HG03108 (cell line): ENCODE measurements around the gene LONRF2.
"Not testable (repeated sequence)": the region's sequence is repeated elsewhere in the genome, so short reads cannot be mapped to it uniquely, and the experiment has no call there.

Experiments used
- ATAC-seq: cut with Tn5 transposase; IDR thresholded peaks from one replicate; pipeline ENCODE4 v1.9.1; 2021; ENCODE audit warnings: moderate library complexity; ENCODE audit not compliant: unreplicated experiment

The LONRF2 gene

DNA sequence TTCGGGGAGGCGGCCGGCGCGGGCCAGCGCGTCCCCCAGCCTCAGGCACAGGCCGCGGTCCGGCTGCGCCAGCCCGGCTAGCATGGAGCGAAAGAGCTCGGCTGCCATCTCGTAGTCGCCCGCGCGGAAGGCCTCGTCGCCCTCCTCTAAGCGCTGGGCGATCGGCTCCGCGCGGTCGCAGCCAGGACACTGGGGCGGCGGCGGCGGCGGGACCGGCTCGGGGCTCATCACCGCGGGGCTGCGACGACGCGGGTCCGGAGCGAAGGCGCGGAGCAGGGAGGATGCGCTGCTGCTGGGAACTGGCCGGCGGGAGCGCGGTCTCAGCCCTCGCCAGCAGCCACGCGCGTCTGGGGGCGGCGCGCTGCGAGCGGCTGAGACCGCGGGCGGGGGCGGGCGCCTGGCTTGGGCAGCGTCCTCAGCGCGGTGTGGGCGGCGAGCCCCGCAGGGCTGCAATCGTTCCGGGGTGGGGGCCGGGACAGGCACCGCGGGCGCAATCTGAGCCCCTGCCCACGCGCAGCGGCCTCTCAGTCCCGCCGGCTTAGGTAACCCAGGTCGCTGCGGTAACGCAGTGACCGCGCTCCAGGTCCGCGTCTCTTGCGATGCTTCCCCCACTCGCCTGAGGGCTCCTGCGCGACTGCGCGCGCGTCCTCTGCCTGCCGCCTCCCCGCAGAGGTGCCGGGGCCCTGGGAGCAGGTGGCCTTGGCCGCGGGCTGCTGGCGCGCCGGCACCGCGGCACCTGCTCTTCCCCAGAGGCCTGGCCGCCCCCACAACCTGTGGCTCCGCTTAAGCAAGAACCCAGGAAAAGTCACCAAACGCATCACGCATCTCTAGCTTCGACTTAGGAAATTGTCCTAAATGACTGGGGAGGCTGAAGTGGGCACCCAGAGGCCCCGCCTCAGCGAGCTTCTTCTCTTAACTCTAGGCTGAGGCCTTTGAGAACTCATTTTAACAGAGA is at the start of gene LONRF2:
Gene LONRF2 (minus strand): TSS at position 636 of the 955 bp plus-strand sequence. CDS start 408 bp downstream, at position 228.
- ATAC-seq = no peak

DNA sequence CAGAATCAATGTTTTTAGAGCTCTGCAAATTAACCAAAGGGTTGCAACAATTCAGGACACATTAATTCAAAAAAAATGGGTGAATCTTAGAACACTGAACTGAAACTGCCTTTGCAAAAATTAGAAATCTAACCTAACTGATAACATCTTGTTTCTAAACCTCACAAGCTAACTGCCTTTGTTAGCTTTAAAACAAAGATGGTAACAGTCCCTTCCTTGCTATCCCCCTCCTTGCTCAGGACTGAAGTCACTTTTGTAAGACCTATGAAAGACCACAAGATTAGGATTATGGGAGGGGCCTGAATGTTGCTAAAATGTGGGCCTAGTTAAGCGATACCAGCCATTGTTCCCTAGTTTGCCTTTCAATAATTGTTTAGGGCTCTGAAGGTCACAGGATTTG is 44.9 kb upstream of the LONRF2 start:
- no peak for ATAC-seq

DNA sequence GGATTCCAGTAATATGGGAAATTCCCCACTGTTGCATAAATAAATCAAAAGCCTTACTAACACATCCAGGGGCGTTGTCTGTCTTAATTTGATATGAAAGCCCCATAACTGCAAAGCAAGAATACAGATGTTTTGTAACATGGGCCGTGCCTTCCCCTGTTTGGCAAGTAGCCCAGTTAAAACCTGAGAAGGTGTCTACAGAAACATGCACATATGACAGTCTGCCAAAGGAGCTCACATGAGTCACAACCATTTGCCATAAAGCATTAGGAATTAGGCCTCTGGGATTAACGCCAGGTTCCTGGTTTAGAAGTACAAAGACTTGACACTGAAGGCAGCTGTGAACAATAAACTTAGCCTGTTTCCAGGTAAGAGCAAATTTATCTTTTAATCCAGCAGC is 43.1 kb upstream of the LONRF2 start:
- ATAC-seq = no peak

DNA sequence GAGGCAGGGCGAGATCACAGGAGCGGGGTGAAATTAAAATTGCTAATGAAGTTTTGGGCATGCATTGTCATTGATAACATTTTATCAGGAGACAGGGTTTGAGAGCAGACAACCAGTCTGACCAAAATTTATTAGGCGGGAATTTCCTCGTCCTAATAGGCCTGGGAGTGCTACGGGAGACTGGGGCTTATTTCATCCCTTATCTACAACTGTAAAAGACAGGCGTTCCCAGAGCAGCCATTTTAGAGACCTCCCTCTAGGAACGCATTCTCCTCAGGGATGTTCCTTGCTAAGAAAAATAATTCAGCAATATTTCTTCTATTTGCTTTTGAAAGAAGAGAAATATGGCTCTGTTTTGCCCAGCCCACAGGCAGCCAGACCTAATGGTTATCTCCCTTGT is 40.0 kb upstream of the LONRF2 start:
- ATAC-seq = not testable (repeated sequence)

DNA sequence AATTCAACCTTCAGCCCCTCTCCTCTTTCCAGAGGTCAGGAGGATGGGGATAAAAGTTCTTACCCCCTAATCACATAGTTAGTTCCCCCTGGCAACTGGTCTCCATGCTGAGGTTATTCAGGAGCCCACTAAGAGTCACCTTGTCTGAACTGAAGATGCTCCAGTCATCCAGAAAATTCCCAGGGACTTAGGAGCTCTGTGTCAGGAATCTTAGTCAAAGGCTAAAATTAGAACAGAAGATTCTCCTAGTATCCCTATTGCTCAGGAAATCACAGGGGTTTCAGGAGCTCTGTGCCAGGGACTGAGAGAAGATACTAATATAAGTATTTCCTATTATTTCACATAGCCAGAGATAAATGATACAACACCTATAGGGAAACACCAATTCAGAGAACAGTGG is 37.3 kb upstream of the LONRF2 start:
- ATAC-seq = no peak

DNA sequence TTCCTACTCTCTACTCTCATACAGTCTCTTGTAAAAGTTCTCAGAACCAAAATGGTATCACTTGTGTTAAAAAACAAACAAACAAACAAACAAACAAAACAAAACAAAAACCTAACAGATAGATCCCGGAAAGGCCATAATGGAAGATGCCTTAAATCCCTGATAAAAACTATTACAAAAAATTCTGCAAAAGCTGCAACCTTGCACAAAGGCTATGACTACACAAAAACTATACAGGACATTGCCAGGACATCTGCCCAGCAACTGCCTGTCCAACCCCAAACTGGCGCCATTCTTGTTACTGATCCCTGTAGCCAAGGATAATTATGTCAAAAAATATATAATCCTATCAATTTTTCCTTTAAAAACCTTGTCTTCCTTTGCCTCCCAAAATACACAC is 36.3 kb upstream of the LONRF2 start:
- ATAC-seq = no peak

DNA sequence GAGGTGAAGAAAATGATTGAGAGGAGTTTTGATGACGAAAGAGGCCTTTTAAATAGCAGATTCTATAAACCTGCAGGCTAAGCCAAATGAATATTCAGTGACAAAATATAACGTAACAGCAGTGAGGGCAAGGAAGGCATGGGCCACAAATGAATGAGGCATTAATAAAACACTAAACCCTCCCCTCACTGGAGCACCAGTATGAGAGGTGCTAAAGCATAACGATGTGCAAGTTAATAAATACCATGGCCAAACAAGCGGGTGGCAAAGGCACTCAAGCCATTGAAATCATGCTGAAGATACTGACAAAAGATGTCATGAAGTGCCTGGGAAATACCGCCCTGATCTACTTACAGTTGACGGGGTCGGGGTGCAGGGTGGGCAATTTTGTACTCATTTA is 30.2 kb upstream of the LONRF2 start:
- ATAC-seq = no peak

DNA sequence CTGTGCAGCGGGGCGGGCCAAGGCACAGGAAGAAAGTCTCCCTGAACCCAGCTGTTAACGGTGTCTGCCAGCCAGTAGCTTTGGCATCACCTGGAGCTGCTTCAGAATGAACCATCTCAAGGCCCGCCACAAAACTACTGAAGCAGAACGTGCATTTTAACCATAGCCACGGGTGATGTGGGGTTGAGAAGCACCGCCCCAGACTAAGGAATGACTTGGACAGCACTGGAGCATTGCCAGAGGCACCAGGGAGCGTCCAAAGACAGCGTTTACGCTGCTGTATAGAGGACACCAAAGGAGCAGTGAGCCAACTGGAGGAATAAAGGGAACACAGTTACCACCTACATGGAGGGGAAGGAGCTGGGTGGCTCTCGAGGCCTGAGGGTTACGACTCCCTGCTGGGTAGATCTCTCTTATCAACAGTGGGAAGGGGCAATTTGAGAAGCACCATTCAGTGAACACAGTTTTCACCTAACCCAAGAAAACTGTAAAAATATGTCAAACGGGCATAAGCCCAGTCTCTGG is 28.4 kb upstream of the LONRF2 start:
- no peak for ATAC-seq

DNA sequence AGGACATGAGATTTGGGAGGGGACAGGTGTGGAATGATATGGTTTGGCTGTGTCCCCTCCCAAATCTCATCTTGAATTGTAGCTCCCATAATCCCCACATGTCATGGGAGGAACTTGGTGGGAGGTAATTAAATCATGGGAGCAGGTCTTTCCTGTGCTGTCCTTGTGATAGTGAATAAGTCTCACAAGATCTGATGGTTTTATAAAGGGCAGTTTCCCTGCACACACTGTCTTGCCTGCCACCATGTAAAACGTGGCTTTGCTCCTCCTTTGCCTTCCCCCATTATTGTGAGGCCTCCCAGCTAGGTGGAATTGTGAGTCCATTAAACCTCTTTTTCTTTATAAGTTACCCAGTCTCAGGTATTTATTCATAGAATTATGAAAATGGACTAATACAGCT is 22.8 kb upstream of the LONRF2 start:
- not testable (repeated sequence) for ATAC-seq

DNA sequence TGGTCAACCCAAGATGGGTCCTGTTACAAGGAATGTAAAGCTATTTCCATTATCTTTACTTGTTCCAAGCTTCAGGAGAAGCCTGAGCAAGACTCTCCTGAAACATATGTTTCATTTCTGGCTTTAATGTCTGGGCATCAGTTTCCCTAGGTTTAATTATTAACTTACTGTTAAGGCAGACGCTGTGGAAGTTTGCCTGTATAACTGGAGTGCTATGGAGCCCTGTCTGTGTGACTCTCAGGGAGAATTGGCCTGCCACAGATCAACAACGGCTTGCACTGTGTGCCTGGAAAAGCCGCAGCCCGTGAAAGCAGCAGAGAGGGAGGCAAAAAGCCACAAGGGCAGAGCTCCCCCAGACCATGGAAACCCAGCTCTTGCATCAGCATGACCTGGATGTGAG is 22.1 kb upstream of the LONRF2 start:
- no peak for ATAC-seq

DNA sequence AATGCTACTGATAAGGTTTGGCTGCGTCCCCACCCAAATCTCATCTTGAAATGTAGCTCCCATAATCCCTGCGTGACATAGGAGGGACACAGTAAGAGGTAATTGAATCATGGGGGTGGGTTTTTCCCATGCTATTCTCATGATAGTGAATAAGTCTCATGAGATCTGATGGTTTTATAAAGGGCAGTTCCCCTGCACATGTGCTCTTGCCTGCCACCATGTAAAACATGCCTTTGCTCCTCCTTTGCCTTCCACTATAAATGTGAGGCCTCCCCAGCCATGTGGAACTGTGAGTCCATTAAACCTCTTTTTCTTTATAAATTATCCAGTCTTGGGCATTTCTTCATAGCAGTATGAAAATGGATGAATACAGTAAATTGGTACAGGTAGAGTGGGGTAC is 20.2 kb upstream of the LONRF2 start:
- not testable (repeated sequence) for ATAC-seq

DNA sequence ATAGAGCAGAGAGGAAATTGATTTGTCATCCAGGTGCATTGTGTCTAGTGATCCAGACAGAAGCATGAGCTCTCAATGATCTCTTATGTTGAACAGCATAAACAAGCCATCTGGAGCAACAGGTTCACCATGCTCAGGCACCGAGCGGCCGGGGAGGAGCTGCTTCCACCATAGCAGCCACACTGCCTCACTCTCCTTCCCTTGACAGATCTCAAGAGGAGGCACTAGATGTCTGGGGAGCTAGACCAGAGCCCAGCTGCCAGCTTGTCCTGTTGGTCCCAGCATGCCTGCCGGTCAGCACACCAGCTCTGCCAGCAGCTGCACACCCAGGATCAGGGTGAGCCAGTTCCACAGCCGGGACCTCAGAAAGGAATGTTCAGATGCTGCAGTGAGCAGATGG is 17.5 kb upstream of the LONRF2 start:
- ATAC-seq = no peak

DNA sequence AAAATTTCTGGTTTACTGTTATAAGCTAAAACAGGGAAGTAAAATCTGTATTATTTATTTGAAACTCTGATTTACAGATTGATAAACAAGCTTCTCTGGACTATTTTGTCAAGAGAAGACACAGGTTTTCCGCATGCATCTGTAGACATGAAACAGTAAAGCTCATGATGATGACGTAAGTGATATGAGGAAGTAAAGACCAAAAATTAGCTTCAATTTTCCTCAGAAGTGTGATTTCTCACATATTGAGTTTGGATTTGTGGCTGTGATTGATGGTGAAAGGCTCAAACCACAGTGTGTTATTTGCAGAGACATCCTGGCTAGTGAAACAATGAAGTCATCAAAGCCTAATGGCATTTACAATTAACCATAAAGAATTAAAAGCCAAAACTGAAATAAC is 12.6 kb upstream of the LONRF2 start:
- no peak for ATAC-seq

DNA sequence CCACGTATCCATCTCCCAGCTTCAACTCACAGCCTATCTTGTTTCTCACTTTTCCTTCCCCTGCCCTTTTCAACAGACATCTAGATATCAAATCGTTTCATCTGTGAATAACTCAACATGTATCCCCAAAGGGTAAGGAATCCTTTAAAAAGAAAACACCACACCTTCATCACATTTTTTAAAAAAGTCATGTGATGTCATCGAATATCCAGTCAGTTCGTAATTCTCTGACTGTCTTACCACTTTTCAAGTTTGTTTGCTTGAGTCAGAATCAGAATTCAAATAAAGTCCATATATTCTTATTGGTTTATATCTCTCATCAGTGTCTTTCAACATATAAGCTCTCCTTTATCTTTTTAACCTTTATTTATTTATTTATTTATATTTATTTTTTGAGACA is 5.4 kb upstream of the LONRF2 start:
- ATAC-seq = no peak

DNA sequence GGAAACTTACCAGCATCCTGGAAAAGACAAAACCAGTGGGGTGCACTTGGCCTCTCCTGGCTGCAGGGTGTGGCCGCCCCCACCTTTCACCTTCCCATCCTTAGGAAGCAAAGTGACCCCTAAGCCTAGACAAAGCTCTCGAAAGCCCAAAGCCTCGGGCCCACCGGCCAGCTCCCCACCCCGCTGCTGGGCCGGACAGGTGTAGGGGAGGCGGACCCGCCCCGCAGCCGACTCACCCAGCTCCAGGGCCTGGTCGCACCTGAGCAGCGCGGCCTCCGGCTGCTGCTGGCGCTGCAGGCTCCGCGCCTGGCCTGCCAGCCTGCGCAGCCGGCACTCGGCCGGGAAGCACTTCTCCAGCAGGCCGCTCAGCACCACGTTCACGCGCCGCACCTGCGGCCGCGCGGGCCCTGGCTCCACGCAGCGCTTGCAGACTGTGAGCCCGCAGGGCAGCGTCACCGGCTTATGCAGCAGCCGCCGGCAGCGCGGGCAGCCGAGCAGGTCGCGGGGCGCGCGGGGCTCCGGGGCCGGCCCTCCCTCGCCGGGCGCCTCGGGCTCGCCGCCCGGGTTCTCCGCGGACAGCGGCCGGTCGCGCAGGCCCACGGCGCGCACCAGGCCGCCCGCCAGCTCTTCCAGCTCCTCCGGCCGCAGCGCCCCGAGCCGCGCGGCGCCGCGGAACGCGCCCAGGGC is 979 bp downstream of the LONRF2 start:
- ATAC-seq = no peak

DNA sequence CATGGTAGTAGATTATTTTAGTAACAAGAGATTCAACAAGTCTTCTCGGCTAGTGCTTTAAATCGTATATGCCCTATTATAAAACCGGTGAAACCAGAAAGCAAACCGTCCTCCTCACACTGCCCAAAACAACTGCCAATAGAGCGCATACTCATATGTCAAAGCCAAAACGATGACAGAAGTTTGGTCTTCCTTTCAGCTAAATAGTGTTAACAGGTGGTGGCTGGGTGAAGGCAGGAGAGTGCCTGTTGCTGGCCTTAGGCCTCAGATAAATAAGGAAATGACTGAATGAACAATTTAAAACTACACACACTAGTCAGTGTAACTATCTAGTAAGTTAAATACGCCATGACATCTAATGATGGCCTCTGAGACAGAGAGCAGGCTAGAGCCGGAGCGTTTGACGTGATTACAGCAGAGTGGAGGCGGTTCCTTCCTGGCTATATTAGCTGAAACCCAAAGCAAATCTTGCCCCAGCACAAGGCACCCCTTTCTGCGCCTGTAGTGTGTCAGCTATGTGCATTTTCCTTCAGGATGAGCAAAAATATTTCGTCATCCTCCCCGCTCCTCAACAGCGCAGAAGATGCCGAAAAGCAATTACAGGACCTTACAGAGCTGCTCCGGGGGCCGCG is 1.6 kb downstream of the LONRF2 start:
- no peak for ATAC-seq

DNA sequence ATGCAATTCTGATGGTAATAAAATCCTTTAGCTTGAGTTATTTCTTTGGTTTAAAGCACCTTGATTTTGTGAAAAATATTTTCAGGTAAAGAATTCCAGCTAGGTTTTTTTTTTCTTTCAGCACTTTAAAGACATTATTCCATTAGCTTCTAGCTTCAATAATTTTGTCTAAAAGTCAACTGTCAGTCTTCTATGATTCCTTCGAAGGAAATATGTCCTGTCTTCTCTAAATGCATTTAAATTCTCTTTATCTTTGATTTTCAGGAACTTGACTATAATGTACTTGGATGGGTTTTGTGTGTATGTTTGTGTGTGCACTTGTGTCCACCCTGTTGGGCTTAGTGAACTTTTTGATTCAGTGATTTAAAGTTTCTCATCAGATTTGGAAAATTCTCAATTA is 4.7 kb downstream of the LONRF2 start:
- no peak for ATAC-seq

DNA sequence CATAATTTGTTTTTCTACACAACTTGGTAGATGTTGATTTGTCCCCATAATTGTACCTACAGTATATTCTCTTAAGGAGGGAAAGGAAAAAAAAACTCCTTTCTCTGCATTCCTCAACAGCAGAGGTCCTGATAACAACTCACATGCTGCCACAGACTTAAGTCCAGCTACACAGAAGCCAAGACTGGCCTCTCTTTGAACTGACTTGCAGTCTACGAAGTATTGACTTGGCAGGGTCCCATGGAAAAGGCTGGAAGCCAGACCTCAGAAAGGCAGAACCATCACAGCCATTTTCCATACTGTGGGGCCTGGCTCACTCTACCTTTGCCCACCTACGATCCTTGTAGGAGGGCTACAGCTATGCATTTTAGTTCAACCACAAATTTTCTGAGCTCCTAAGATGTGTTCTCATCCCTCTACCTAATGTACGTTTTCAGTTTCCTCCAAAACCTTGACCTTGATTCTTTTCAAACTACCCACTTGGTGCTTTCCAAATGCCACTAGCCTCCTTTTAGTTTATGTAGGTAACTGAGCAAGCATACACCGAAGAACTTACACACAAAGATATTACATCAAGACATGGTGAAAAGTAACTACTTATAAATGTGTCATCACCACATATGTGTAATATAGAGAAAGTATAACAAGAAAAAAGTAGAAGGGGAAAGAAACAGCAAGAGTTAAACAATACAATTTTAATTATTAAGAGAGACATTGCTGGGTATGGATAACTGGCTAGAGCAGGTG is 12.2 kb downstream of the LONRF2 start:
- no peak for ATAC-seq

DNA sequence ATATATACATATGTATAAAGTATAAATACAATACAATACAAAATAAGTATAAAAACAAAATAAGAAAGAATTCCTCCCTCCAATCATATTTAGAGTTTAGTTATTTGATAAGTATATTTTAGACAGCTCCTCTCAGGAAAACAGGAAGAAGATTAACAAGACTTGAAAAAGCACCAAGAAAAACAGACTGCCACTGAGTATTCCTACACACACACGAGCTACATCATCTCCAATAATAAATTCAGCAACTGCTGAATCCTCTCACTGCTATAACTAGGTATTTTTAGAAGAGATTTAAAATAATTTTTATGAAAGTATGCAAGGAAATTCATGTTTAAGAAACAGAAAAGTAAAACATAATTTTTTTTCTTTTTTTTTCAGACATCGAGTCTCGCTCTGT is 13.0 kb downstream of the LONRF2 start:
- no peak for ATAC-seq

DNA sequence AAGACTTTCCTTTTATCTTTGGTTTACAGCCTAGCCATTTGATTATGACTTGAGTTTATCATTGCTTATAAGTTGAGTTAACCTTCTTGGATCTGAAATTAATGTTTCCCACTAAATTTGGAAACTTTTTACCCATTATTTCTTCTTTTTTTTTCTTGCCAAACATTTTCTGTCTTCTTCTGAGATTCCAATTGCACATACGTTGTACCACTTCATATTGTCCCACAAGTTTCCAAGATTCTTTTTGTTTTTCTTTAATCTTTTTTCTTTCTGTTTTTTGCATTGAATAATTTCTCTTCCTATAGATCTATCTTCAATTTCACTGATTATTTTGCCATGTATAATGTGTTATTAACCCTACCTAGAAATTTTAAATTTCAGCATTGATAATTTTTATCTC is 18.6 kb downstream of the LONRF2 start:
- ATAC-seq = no peak

DNA sequence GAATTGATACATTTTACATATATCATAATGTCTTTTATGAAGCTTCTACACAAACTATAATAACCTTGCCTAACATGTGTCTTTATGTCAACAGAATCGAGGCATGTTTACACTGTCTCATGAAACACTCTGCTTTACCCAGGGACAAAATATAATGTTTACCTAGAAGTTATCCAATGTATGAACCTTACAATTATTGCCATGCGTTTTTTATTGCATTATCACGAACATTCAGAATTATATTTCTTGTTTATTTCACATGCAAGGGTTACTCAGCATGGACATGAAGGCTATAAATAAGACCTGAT is 19.8 kb downstream of the LONRF2 start:
- no peak for ATAC-seq
